Right ventricle myocardium superior (tissue), 1 donor: ENCODE results near the gene VPS8. TPM values are rescaled to one million over a fixed set of nuclear protein-coding genes. Genes with fewer than 3 reads are reported as not detected.

Experiments
- ATAC-seq: fragments of 200-7000 bp; cut with Tn5 transposase; one replicate; pipeline ENCODE4 v1.9.1; 2020; ENCODE audit warnings: mild to moderate bottlenecking; ENCODE audit not compliant: poor library complexity
- DNase-seq: peaks from one replicate; pipeline ENCODE4 v3.0.0-alpha.2; 2020
- intact Hi-C: fragments of 100-400 bp; cut with DNase I; formaldehyde crosslinking; loops from one replicate; pipeline ENCODE4 v1.11.2; 2022
- total RNA-seq: library from RNA; stranded (reverse); fragmentation: NEBNext Ultra II Directional; extraction: Animal tissue kit (Norgen Biotek cat#: 25700); gene quantifications from one replicate; pipeline ENCODE4 v1.2.1, GENCODE V29; 2021
- donor health status: DM: no; HTN: yes; CAD: no; lungs with severe emphysema.

Gene VPS8
- total RNA-seq, 1 donor from 2014 or later, result 51.5 TPM

DNA sequence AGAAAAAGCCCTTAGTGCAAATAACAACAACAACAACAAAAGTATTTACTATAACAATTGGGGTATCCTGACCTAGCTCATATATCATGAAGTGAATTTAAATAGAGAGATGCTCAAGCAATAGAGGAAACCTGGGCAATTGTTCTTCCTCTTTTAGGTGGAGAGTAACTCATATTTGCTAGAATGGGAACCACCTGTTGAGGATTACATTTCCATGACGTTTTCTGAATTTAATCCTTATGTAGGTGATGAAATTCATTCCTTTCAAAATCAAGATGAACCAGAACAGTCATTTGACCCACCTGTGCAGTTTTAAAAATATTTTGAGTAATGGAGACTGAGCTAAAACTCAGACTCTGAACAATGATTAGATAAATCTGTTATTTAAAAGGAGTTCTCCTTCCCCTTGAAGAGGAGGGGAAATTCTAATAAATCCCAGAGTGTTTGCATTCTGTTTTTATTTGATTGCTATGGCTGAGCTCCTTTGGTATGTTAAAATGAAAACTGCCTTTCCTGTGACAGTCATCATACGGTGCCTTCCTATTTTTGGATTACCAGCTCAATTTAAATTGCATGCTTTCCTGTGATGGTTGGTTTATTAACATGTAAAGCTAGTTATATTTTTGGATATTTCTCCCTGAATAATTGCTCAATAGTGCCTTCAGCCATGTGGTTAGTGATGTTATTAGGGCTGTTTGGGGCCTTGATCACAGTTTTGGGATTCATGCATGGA, 24.3 kb downstream of the VPS8 start:
- ATAC-seq (no peak), DNase-seq (no peak)
- intact Hi-C loops, result no loop called here

DNA sequence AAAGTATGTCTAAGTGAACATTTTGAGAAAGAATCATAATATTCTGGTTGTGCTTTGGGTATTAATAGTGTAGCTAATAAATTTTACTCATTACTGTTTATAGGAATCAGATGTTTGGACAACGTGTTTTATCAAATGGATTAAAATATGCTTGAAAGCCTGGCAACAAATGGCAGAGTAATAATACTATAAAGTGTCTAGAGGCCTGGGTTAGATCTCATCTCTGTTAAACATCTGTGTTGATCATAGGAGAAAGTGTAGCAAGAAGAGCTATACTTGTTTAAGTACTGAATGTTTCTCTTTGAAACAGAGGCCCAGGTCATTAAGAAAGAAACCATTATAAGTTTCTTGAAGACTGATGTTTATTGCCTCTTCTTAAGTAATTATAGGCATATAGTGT, 30.5 kb downstream of the VPS8 start:
- DNase-seq (no peak), ATAC-seq (no peak)
- intact Hi-C loops, result no loop called here

DNA sequence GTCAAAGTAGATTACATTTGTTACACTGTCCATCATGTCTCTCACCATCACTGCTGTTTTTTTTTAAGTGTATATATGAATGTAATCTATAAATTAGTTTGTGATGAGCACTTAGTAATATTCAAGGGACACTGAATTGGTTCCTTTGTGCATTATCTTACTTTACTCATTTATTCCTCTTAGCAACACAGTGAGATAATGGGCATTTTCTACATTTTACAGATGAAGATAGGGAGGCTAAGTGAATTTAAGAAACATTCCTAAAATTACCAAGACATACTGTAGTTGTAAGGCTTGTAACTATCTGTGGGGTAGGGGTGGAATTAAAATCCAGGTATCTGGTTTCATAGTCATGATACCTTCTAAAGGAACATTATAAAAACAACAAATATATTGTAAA, 33.9 kb downstream of the VPS8 start:
- DNase-seq (no peak), ATAC-seq (no peak)
- intact Hi-C loops, result no loop called here

DNA sequence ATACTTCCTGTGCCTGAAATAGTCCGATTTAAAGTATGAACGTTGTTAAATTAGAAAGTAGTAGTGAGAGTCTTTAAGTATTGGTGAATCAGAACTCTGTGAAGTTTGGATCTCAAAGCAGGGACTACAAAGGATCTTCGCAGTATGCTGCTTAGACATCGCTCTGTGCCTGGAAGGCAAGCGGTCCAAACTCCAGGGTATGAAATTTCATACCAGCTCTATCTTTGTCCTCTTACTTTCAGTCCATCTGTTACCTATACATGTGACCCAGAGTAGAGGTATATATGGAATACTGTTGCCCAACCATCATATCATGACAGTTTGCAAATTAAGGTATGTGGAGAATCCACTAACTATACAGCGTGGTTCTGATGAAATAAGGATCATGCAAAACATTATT, 34.5 kb downstream of the VPS8 start:
- ATAC-seq (no peak), DNase-seq (no peak)
- intact Hi-C loops, result no loop called here

DNA sequence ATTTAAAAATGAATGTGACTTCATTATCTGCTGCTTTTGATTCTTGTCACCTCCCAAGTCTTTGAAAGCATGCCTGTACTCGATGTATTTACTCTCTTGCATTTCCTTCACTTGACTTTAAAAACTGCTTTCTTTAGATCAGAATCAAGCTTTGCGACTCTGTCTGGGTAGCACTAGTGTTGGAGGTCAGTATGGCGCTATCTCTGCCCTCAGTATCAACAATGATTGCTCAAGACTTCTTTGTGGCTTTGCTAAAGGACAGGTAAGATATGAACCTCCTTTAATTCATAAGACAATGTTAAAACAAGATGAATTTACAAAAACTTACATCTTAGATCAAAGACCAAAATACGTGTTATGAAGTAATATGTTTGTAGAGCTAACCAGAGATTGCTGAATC, 37.0 kb downstream of the VPS8 start:
- ATAC-seq, result no peak
- DNase-seq, result no peak
- intact Hi-C loops, result no loop called here

DNA sequence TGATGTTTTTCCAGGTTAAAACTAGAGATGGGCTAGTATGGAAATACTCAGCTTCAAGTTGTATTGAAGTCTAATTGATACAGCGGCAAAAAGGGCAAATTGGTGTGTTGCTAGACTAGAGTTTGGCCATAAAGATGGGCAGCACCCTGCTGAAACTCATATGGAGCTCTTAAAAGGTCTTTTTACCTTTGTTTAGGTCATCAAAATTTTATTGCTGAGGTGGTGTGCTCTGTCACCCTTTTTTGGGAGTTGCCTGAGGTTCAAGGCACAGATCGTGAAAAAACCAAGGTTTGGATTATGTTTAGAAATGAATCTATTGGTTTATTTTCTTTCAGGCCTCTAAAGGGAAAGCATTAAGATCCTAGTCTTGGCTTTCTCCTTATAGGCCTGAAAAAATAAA, 38.2 kb downstream of the VPS8 start:
- intact Hi-C loops, result no loop called here
- ATAC-seq (no peak), DNase-seq (no peak)

DNA sequence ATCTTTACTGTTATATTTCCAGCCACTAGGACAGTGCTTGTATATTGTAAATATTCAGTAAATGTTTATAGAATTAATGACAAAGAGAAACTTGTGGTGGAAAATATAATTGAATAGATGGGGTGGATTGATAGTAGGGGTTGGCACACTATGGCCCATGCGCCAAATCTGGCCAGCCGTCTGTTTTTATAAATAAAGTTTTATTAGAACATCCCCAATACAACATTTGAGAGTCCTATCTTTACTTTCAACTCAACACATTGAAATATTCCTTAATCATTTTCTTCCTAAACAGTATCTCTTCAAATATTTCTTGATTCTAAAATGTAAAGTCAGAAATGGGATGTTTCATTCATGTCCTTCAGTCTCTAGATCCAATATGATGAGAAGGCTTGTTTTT, 45.1 kb downstream of the VPS8 start:
- intact Hi-C loops, result no loop called here
- DNase-seq (no peak), ATAC-seq (no peak)

DNA sequence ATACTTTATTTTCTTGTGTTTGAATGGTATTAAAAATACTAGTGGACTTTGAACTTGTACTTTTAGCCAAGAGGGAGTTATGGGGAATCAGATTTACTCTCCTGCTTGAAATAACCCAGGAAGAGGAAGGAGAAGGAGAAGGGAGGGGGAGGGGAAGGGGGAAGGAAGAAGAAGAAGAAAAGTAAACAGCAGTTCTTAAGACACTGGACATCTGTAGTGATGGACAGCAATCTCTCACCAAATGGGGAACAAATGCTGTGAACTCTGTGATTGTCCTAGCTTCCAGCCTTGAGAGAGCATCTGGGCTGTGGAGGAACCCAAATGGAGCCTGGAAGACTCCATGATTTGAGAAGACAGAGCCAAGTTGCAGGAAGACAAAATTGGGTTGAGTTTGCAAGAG, 52.0 kb downstream of the VPS8 start:
- intact Hi-C loops, result no loop called here
- DNase-seq (no peak), ATAC-seq (peak; percentile 20)

DNA sequence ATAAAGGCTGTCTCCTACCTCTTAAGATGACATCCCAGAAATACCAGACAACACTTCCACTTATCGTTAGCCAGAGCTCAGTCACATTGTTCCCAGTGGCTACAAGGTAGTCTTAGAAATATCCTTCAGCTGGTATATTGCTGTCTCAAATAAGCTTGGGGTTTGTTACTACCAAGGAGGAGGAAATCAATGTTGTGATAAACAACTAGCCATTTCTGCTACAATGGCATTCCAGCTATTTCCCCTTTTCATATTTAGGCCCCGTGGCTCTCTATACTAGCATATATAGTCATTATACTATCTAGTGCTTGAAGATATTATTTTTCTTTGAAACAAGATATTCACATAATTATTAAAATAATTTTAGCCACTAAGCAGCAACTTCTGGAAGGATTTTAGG, 56.5 kb downstream of the VPS8 start:
- intact Hi-C loops, result no loop called here
- ATAC-seq, result no peak
- no peak for DNase-seq

DNA sequence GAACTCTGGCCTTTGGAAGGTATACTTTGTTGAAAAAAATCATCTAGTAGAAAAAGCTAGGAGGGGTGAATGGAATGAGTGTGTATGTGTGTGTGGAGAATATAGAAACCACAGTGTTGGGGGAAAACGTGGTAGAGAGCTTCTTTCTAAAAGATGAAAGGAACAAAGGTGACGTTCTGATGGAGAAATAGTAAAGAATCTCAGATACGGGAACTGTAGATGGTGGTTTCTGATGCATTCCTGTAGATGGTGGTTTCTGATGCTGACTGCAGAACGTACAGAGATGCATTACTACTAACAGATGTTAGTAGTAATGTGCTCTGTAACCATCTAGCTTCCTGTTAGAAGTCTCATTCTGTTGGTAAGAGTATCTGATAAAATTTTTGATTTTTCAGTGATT, 60.2 kb downstream of the VPS8 start:
- intact Hi-C loops, result no loop called here
- no peak for DNase-seq
- ATAC-seq, result no peak

DNA sequence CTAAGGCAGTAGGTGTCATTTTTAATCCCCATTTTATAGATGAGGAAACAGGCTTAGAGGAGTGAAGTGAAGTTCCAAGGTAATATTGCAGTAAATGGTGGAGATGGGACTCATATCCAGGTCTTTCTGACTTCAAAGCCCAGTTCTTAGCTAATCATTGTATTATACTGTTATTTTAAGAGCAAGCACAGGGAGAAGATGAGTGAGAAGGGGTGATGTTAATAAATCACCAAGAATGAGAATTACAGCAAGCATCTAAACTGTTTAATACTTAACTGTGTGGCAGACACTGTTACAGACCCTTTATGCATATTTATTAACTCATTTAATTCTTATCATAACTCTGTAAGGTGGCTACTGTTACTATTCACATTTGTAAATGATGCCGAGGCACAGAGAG, 61.2 kb downstream of the VPS8 start:
- DNase-seq (no peak), ATAC-seq (no peak)
- intact Hi-C loops, result no loop called here

DNA sequence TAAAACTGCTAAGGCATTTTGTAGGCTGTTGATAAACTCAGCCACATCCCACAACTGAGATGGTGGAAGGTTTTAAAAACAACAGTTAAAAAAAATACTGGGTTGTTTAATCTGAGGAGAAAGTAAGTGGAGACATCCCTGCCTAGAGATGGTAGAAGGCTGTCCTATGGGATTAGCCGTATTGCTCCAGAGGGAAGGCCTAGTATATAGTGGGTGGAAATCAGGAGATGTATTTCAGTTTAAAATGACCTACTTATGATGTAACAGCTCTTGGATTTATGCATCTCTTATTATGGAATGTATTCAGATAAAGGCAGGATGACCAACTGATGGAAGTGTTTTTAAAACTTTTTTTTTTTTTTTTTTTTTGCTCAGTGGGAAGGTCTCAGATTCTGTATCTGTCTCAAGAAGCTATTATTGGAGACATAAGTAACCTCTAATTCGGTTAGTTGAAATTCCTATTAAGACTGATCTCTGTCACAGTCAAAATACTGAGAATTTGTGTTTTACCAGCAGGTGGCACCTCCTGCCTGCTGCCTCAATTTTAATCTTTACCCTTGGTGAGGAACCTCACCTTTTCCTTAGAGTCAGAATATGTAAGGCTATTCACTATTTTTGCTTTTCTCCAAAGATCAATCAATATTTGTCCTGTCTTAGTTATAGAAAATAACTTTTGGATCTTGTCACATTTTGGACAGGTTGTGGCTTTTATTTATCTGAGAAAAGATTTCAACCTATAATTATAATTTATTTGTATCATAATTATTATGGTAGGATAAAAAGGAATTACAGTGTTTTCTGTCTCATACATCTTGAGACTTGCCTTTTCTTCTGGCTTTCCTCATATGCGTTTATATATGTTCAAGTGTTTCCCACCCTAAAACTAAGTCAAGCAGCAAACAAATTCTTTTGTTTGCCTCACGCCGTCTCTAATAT, 63.0 kb downstream of the VPS8 start:
- ATAC-seq (no peak), DNase-seq (no peak)

DNA sequence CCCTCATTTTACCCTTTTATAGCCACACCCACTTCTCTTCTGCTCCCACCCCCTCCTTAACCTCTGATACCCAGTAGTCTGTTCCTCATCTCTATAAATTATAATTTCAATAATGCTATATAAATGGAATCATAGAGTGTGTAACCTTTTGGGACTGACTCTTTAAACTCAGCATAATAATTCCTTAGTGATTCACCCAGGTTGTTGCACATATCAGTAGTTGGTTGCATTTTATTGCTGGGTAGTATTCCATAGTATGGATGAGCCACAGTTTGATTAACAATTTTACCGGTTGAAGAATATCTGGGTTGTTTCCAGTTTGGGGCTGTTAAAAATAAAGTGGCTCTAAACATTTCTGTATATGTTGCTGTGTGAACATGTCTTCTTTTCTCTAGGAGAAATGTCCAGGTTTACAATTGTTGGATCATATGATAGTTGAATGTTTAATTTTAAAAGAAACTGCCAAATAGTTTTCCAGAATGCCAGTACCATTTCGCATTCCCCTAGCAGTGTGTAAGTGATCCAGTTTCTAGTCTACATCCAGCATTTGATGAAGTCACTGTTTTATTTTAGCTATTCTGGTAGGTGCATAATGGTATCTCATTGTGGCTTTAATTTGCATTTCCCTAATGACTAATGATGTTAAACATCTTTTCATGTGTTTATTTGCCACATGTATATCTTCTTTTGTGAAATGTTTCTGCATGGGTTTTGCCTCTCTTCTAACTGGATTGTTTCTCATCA, 68.5 kb downstream of the VPS8 start:
- no peak for ATAC-seq
- DNase-seq, result no peak
- intact Hi-C loops, result no loop called here

More for the DNA sequence above, 63.0 kb downstream of the VPS8 start:
- intact Hi-C loops, result loop anchor here (2.0 kb wide), 1 partner anchor 302 kb away; no protein-coding TSS in a partner anchor

DNA sequence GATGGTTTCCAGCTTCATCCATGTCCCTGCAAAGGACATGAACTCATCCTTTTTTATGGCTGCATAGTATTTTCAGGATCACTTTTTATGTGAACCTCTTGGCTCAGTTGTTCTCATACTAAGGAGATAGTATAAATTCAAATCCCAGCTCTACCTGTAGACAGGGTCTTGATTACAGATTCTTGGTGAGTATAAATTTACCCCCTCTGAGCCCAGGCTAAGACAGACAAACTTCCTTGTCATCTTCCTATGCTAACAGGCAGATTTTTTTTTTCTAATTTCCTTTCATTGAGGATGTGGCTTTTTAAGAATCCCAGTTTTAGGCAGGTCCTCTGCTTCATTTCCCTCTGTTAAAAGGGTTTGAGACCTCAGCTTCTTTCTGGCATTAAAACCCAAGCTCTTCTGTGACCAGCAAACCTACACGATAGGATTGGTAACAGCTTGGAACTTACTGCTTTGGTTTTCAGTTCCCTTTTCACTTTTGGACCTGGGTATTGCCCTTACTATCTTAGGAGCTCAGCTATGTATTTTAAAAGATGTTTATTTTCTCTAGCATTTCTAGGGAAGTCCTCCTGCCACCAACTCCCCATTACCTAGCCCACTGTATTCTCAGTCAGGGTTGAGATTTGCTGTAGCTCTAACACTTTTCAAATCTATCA, 72.5 kb downstream of the VPS8 start:
- no peak for DNase-seq
- intact Hi-C loops, result no loop called here
- ATAC-seq, result no peak

DNA sequence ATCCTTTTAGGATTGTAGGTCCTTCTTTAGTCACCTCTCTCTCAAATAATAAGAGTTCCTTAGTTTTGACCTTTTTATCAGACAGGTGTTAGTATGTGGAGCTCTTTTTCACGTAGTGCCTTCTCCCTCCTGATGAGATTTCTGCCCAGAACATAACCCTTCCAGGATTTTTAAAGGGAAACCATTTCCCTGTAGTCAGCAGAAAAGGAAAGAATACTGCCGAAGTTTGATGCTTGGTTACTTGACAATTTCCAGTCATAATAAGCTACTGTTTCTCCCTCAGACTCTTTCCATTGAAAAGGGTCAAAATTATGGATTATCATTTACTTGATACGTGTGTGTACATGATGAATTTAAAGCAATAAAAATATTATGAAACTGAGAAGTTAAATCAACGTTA, 73.1 kb downstream of the VPS8 start:
- DNase-seq (no peak), ATAC-seq (no peak)
- intact Hi-C loops, result no loop called here

DNA sequence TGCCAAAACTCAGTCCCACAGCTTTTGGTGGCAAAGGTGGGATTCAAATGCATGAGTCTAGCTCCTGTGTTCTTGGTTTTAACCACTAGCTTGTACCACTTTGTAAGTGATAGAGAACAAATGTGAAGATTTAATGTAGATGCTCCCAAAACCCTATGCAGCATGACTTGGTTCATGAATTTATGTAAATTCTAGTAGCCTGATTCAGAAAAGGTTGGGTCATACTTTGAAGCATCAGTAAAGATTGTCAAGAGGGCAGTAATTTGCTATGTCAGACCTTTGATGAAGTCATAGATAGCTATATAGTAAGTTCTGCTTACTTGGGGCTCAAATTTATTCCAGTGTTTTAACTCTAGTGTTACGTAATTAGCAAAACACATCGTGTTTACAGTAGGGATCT, 75.6 kb downstream of the VPS8 start:
- intact Hi-C loops, result no loop called here
- ATAC-seq (no peak), DNase-seq (no peak)

DNA sequence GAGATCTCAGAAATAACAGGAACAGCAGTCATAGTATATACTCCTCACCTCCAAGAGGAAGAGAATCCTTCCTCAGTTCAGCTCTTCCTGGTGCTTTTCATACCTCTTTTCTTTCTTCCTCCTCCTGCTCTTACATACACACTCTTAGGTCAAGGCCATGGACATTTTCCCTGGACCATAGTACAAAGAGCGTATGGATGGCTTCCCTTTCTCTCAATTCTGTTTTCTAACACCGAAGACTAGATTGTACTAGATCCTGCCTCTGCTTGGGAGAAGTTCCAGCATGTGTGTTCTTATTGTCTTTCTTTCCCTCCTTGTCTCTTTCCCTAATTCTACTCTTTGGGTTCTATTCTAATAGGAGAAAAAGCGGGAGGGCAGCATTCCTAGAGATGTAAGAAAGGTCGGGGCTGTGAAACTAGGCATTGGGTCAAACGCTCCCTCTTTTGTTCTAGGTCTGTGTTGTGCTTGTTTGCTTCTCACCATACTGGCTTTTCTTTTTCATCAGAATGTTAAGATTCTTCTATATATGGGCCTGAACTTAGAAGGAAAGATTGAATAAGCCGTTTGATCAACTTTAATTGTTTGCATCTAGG, 77.4 kb downstream of the VPS8 start:
- DNase-seq, result no peak
- intact Hi-C loops, result no loop called here
- ATAC-seq, result no peak

DNA sequence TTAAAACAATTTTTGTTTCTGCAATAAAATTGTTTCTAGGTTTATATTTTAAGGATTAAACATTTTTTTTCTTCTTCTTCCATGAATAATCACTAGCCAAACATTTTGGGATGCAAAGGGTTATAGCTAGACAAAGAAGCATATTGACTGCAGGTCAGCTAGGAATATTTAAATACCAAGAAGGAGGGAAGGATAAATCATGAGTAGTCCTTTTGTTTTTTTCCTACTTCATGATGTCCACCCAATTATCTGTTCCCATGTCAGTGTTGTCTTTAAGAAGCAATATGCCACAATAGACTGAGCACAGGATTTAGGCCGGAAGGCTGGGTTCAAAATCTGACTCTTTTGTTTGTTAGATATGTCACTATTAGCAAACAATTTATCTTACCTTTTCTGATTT, 82.1 kb downstream of the VPS8 start:
- no peak for DNase-seq
- intact Hi-C loops, result no loop called here
- ATAC-seq, result no peak

DNA sequence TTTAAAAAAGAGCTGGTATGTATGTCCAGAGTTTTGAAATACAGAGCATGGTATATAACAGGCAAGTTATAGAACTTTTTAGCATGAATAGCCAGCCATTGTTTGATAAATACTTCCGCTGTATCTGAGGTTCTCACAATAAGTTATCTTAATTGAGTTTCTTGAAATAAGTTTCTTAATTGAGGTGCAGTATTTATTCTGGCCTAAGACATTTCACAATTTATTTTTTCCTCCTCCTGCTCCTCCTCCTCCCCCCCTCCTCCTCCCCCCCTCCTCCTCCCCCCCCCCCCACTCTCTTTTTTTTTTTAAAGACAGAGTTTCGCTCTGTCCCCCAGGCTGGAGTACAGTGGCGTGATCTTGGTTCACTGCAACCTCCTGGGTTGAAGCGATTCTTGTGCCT, 83.4 kb downstream of the VPS8 start:
- DNase-seq (no peak), ATAC-seq (no peak)
- intact Hi-C loops, result no loop called here
